Stomach (tissue), 4 donors: ENCODE data around the gene ATP6V0A4.

Experiments used
- EP300 ChIP-seq: sonication (generic); formaldehyde crosslinking; IDR thresholded peaks from one replicate; pipeline ENCODE4 v1.6.1; 2017; ENCODE audit warnings: antibody characterized with exemption
- POLR2A ChIP-seq, 4 donors: fragments of 450-650 bp; IDR thresholded peaks; one replicate each; pipeline ENCODE4 v1.6.1; 2016; ENCODE audit warnings: antibody characterized with exemption in 4 of 4, control low read depth in 2 of 4, mild to moderate bottlenecking in 1 of 4, moderate library complexity in 1 of 4
- POLR2AphosphoS5 ChIP-seq, 3 donors: sonication (generic); formaldehyde crosslinking; IDR thresholded peaks; one replicate each; pipeline ENCODE4 v1.6.1; 2016; ENCODE audit warnings: antibody characterized with exemption in 3 of 3
- TF ChIP-seq, protein P1 (sequence below), 7 experiments: fragments of 450-650 bp in 4 of 7; fragments of 200-600 bp in 3 of 7; sonication (generic) in 3 of 7; IDR thresholded peaks; one replicate each; pipeline ENCODE4 v1.5.1; 2016 to 2019; ENCODE audit warnings: antibody characterized with exemption in 7 of 7, control low read depth in 2 of 7, mild to moderate bottlenecking in 1 of 7

DNA sequence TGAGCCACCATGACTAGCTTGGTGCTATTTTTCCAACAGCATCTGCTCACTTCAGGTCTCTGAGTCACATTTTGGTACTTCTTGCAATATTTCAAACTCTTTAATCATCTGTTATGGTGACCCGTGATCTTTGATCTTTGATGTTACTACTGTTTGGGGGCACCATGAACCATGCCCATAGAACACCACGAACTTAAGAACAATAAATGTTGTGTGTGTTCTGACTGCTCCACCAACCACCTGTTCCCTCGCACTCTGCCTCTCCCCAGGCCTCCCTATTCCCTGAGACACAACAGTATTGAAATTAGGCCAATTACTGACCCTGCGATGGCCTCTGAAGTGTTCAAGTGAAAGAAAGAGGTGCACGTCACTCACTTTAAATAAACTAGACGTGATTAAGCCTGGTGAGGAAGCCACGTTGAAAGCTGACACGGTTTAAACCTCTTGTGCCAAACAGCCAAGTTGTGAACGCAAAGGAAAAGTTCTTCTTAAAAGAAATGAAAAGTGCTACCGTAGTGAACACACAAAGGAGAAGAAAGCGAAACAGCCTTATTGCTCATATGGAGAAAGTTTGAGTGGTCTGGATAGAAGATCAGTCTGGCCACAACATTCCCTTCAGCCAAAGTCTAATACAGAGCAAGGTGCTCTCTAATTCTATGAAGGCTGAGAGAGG lies 27.2 kb upstream of the ATP6V0A4 start:
- TF ChIP-seq, protein P1, sequence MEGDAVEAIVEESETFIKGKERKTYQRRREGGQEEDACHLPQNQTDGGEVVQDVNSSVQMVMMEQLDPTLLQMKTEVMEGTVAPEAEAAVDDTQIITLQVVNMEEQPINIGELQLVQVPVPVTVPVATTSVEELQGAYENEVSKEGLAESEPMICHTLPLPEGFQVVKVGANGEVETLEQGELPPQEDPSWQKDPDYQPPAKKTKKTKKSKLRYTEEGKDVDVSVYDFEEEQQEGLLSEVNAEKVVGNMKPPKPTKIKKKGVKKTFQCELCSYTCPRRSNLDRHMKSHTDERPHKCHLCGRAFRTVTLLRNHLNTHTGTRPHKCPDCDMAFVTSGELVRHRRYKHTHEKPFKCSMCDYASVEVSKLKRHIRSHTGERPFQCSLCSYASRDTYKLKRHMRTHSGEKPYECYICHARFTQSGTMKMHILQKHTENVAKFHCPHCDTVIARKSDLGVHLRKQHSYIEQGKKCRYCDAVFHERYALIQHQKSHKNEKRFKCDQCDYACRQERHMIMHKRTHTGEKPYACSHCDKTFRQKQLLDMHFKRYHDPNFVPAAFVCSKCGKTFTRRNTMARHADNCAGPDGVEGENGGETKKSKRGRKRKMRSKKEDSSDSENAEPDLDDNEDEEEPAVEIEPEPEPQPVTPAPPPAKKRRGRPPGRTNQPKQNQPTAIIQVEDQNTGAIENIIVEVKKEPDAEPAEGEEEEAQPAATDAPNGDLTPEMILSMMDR (IDR thresholded peaks at IDR 0.05), result no peak
- no peak for TF ChIP-seq POLR2A (IDR thresholded peaks at IDR 0.05)
- no peak for TF ChIP-seq POLR2AphosphoS5 (IDR thresholded peaks at IDR 0.05)
- TF ChIP-seq EP300, result no peak
